Measurements from ENCODE around the gene LSP1. TPM values are rescaled to one million over a fixed set of nuclear protein-coding genes. Genes with fewer than 3 reads are reported as not detected.
"Not testable (repeated sequence)": the region's sequence is repeated elsewhere in the genome, so short reads cannot be mapped to it uniquely, and the experiment has no call there.

The LSP1 gene
- total RNA-seq, 1 donor from 2014 or later, result 29.5 TPM

DNA sequence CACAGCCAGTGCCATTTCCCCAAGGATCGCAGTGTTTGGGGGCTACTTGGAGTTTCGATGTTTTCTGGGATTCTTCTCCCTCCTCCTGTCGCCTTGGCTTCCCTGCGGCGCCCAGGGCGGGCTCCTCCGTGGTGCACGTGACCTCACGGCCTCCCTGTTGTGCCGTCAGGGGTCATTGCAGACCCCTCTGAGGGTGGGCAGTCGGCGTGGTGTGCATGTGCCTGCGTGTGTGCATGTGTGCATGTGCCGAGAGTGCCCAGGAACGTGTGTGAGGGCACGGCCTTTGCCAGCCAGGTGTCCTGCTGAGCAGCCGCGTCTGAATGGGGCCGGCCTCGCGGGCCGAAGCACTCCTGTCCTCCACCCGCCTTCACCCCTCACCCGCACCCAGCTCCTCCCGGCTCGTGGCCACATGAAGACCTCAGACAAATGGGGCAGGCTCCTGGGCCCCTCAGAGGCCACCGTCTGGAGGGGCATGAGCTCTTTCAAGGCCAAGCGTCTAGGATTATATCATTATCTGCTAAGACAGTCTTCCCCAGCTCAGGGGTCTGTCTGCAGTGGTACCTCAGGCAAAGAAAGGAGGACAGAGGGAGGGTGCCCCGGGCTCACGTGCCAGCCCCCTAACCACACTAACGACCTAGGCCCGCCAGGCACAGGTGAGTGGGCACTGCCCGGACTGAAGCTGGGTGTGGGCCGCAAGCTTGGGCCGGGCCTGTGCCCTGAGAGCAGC is 84.9 kb downstream of the LSP1 start:
- Mint-ChIP-seq H3K9me3 (ENCODE audit: unreplicated experiment) (no peaks in the 10 kb centered on the region), H3K4me1 (ENCODE audit: unreplicated experiment) (no peaks in the 10 kb centered on the region), H3K27ac (ENCODE audit: unreplicated experiment) (no peak overlapping the region), H3K36me3 (ENCODE audit: unreplicated experiment) (peaks cover 3% of the 10 kb centered on the region), H3K27me3 (ENCODE audit: unreplicated experiment) (peaks cover 9% of the 10 kb centered on the region), H3K4me3 (ENCODE audit: unreplicated experiment) (no peak overlapping the region)
- no peak for TF ChIP-seq CTCF (IDR thresholded peaks at IDR 0.05)
- DNase-seq (ENCODE audit: extremely low spot score, unreplicated experiment), result no peak

- TF ChIP-seq CTCF (IDR thresholded peaks at IDR 0.05), result no peak
- Mint-ChIP-seq H3K9me3 (ENCODE audit: unreplicated experiment) (no peaks in the 10 kb centered on the region), H3K4me1 (ENCODE audit: unreplicated experiment) (no peaks in the 10 kb centered on the region), H3K27me3 (ENCODE audit: unreplicated experiment) (peaks cover 3% of the 10 kb centered on the region), H3K4me3 (ENCODE audit: unreplicated experiment) (no peak overlapping the region), H3K36me3 (ENCODE audit: unreplicated experiment) (peaks cover 2% of the 10 kb centered on the region), H3K27ac (ENCODE audit: unreplicated experiment) (no peak overlapping the region)
- peak; percentile 79 for DNase-seq (ENCODE audit: extremely low spot score, unreplicated experiment)
These were observed 85.6 kb downstream of the LSP1 start for GRCh38 chr11:1938343-1939005.

DNA sequence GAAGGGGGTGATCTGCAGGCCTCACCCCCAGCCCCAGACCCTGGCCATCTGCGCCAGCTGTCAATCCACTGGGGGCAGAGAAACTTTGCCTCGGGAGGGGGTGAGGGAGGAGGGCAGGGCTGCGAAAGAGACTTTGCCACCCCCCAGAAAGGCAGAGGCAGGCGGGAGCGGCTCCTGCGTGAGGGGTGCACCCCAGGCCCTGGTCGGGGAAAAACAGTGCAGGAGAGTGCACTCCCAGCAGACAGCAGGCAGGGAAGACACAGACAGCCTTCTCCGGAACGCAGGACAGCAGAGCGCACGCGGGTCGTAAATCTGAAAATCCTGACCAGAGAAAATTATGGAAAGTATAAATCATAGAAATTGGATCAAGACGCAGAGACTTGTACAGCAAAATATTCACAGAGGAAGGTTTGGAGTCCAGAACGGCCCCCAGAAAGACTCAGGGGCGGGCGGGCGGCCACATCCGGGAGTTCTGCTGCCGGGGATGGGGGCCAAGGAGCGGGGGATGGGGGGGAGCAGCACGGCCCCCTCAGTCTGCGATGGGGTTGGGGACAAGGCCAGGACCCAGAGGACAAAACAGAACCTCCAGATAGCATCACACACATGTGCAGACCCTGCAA is 86.2 kb downstream of the LSP1 start:
- H3K4me3 Mint-ChIP-seq (ENCODE audit: unreplicated experiment), result no peak overlapping the region
- H3K9me3 Mint-ChIP-seq (ENCODE audit: unreplicated experiment), result no peaks in the 10 kb centered on the region
- no peaks in the 10 kb centered on the region for H3K27me3 Mint-ChIP-seq (ENCODE audit: unreplicated experiment)
- H3K27ac Mint-ChIP-seq (ENCODE audit: unreplicated experiment), result no peak overlapping the region
- H3K4me1 Mint-ChIP-seq (ENCODE audit: unreplicated experiment), result peaks cover 4% of the 10 kb centered on the region
- peak; percentile 68 for DNase-seq (ENCODE audit: extremely low spot score, unreplicated experiment)
- H3K36me3 Mint-ChIP-seq (ENCODE audit: unreplicated experiment), result no peaks in the 10 kb centered on the region
- no peak for TF ChIP-seq CTCF (IDR thresholded peaks at IDR 0.05)

DNA sequence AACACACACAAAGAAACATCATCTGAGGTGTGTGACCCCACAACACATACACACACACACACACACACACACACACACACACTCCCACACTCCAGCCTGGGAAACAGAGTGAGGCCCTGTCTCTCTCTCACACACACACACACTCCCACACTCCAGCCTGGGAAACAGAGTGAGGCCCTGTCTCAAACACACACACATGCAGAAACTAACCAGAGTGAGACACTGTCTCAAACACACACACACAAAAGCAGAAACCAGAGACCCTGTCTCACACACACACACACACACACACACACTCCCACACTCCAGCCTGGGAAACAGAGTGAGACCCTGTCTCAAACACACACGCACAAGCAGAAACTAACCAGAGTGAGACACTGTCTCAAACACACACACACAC is 86.9 kb downstream of the LSP1 start:
- H3K27ac Mint-ChIP-seq (ENCODE audit: unreplicated experiment), result peak overlapping the region; percentile 40
- H3K4me3 Mint-ChIP-seq (ENCODE audit: unreplicated experiment); H3K36me3 Mint-ChIP-seq (ENCODE audit: unreplicated experiment); H3K4me1 Mint-ChIP-seq (ENCODE audit: unreplicated experiment); H3K9me3 Mint-ChIP-seq (ENCODE audit: unreplicated experiment); H3K27me3 Mint-ChIP-seq (ENCODE audit: unreplicated experiment): not testable (repeated sequence)
- peak; percentile 72 for DNase-seq (ENCODE audit: extremely low spot score, unreplicated experiment)

Small RNA genes within 50 kb of the gene (microRNA-seq; reads per million reads assigned to microRNA genes)
- gene MIR4298 (ENCODE audit: unreplicated experiment), result not detected
- gene MIR7847 (ENCODE audit: unreplicated experiment), result not detected

Other genes with a start within 250 kb of the LSP1 start
- gene KRTAP5-3, start 244.6 kb upstream of the LSP1 start, total RNA-seq, result not detected in 2 replicates
- gene KRTAP5-4, start 230.9 kb upstream of the LSP1 start, total RNA-seq, result not detected in 2 replicates
- gene KRTAP5-5, start 223.3 kb upstream of the LSP1 start, total RNA-seq, result not detected in 2 replicates
- not detected in 2 replicates for gene KRTAP5-6, start 155.9 kb upstream of the LSP1 start, total RNA-seq
- gene IFITM10, start 102.5 kb upstream of the LSP1 start, total RNA-seq, result 13.5 and 24.0 TPM in 2 replicates
- gene CTSD, start 89.2 kb upstream of the LSP1 start, total RNA-seq, result 2,062 and 2,147 TPM in 2 replicates
- gene SYT8, start 18.1 kb upstream of the LSP1 start, total RNA-seq, result 5.0 and 6.2 TPM in 2 replicates
- gene TNNI2, start 14.1 kb upstream of the LSP1 start, total RNA-seq, result 1.0 and 1.1 TPM in 2 replicates
- not detected in 2 replicates for gene PRR33, start 38.8 kb downstream of the LSP1 start, total RNA-seq
- gene TNNT3, start 66.6 kb downstream of the LSP1 start, total RNA-seq, result 2.6 and 4.4 TPM in 2 replicates
- gene MRPL23, start 94.2 kb downstream of the LSP1 start, total RNA-seq, result 28.0 and 29.2 TPM in 2 replicates
- gene H19, start 144.8 kb downstream of the LSP1 start, total RNA-seq, result 1,569 and 1,806 TPM in 2 replicates